Gastroesophageal sphincter (tissue), 3 donors: Measurements from ENCODE around the gene BDKRB2.

Source experiments
- CTCF ChIP-seq, 4 experiments: fragments of 200-600 bp in 2 of 4; fragments of 450-650 bp in 2 of 4; sonication (generic) in 1 of 4; IDR thresholded peaks; one replicate each; pipeline ENCODE4 v1.5.1; 2017 to 2019; ENCODE audit warnings: antibody characterized with exemption in 4 of 4, mild to moderate bottlenecking in 2 of 4, moderate library complexity in 2 of 4
- EP300 ChIP-seq: sonication (generic); formaldehyde crosslinking; IDR thresholded peaks from one replicate; pipeline ENCODE4 v1.6.1; 2017; ENCODE audit warnings: antibody characterized with exemption, mild to moderate bottlenecking
- POLR2A ChIP-seq, 2 donors: fragments of 450-650 bp; IDR thresholded peaks; one replicate each; pipeline ENCODE4 v1.6.1; 2017; ENCODE audit warnings: antibody characterized with exemption in 2 of 2, mild to moderate bottlenecking in 2 of 2, moderate library complexity in 1 of 2
- POLR2AphosphoS5 ChIP-seq: sonication (generic); formaldehyde crosslinking; IDR thresholded peaks from one replicate; pipeline ENCODE4 v1.6.1; 2017; ENCODE audit warnings: antibody characterized with exemption

GRCh38 chr14:96176811-96177211, 27.8 kb upstream of the BDKRB2 start:
- TF ChIP-seq CTCF (IDR thresholded peaks at IDR 0.05) (no peak), POLR2A (IDR thresholded peaks at IDR 0.05) (no peak), POLR2AphosphoS5 (peak; percentile 62), EP300 (no peak)
